ENCODE measurements around the gene CMIP.

The CMIP gene

DNA sequence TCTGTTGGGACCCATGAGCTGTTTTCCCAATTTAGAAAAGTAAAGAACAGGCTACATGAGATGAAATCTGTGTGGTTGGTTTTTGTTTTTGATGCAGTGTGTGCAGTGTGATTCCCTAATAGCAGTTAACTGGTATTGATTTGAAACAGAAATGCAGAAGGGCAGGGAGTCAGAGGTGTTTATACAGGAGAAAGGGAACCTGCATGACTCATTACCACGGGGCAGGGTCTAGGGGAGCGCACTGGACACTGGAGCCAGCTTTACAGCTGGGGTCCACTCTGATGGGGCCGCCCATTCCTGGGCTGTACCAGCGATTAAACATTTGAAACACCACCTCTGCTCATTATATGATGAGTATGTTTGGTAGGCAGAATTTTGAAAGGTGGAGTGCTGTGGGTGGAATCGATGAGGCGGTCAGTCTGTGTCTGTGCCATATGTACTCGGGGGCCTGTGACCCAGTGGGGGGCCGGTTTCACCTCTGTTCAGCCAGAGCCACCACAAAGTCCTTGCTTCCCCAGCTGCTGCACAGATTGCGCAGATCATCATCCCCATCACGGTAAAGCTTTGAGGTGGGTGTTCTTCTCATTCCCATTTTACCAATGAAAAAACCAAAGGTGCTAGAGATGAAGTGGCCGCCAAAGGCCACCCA is 142.5 kb downstream of the CMIP start:
- DNase-seq (ENCODE audit: low spot score): no peak

DNA sequence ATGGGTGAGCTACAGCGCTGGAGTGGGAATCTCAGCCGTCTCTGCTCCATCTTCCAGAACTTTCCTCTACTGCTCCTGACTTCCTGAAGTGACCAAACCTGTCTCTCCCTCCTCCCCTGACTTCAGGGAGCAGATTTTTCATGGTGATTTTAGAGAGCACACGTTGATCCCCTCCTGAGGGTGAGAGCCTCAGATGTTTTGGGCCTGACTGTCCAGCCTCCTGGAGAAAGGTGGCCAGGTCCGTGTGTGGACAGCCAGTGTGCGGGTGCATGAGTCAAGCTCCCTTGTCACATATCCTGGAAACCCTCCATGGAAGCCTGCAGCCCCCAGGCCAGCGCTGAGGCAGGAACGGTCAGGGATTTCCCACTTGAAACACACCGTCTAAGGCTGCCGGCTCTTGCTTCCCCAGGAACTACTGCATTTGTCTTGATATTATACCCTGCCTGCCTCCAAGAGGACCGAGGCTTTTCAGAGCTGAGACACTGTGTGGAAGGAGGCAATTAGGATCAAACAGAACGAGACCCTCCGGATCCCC is 143.1 kb downstream of the CMIP start:
- DNase-seq (ENCODE audit: low spot score): no peak

DNA sequence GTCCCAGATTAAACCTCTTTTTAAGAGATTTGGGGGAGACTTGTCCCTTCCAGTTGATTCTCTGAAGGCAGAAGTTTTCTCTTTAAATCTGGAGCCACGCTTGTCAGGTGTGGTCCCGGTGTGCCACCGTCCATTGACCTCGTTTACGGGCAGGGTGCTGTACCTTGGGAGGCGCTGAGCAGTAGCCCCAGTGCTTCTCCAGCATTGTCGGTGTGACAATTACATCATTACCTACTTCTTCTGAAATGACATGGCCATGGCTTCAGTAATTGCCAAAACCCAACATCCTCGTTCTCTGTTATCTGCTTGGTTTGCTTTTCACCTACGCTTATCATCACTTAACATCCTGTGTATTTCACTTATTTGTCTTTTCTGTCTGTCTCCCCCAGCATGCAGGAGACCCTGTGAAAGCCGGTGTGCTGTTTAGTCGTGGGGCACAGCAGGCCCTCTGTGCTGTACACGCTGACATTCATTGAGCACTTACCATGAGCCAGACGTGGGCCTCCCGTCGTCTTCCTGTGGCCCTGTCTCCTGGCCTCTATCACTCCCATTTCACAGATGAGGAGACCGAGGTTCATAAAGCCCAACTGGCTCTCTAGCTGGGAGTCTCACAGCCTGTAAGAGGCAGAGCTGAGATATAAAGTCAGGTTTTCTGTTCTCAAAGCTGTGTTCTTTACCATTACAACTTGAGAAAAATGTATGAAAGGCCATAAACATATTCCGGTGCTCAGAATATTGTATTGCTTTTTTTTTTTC is 143.9 kb downstream of the CMIP start:
- DNase-seq (ENCODE audit: low spot score): no peak

GRCh38 chr16:81589975-81590650 is 145.5 kb downstream of the CMIP start:
- no peak for DNase-seq (ENCODE audit: low spot score)

DNA sequence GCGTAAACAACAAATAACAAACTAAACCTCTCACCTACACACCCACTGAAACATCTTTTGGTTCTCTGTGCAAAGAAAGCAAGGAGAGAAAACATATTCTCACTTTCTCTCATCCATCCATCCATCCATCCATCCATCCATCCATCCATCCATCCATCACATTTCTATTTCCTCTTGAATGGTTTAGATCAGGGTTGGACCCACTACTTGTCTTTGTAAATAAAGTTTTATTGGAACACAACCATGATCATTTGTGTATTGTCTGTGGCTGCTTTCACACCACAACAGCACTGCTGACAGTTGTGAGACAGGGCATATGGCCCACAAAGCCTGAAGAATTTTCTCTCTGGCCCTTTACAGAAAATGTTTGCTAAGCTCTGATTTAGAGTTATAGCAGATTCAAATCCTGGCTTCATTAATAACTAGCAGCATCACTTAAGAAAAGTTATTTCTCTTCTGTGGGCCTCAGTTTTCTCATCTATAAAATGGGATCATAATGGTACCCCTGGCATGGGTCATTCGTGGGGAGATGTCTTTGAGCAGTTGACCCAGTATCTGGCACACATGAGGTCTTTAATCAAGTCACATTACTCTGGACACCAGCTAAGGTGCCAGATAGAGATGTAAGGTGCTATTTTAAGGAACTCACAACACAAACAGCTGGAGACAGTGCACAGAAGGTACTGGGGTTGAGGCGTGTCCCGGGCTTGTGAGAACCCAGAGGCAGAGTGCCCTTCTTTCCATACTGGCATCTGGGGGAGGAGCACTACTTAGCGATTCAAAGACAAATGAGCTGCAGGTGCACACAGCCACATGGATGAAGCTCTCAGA is 146.3 kb downstream of the CMIP start:
- DNase-seq (ENCODE audit: low spot score): no peak

GRCh38 chr16:81591545-81591870 is 146.9 kb downstream of the CMIP start:
- DNase-seq (ENCODE audit: low spot score): no peak

GRCh38 chr16:81592353-81592866 is 147.8 kb downstream of the CMIP start:
- DNase-seq (ENCODE audit: low spot score): peak; percentile 28

GRCh38 chr16:81593481-81593880 is 148.9 kb downstream of the CMIP start:
- DNase-seq (ENCODE audit: low spot score): no peak

GRCh38 chr16:81595629-81596292 is 151.2 kb downstream of the CMIP start:
- no peak for DNase-seq (ENCODE audit: low spot score)

DNA sequence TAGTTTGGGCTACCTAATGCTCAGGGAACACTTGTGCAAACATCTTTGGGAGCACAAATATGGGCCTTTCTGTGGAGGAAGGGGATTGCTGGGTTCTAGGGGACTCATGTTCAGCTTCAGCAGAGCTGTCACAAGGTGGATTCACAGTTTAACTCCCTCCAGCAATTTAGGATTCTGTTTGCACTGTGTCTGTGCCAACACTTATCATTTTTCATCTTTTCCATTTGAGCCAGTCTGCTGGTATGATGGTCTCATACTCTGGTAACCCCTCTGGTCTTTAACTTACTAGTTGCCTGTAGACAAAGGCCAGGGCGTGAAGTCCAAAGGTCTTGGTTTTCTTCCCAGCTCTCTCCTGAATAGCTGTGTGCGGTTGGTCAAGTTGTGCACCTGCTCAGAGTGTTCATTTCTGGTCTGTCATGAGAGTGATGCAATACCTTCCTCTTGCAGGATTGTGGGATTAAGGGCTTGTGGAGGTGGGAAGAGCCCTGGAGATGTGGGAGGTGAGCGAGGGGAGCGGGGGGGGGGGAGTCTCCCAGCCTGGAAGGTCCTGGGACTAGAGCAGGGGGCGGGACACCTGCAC is 152.6 kb downstream of the CMIP start:
- DNase-seq (ENCODE audit: low spot score): no peak

DNA sequence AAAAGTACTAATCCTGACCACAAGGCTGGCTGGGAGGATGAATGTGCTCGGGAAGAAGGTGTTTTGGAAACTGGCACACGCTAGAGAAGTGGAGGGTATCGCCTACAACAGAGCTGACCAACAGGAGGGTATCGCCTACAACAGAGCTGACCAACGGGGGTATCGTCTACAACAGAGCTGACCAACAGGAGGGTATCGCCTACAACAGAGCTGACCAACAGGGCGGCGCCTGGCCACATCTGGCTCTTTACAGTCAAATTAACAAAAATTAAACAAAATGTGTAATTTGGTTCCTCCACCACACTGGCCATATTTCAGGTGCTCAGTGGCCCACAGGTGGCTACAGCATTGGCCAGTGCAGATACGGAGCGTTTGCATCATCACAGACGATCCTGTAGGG is 153.5 kb downstream of the CMIP start:
- DNase-seq (ENCODE audit: low spot score): no peak

DNA sequence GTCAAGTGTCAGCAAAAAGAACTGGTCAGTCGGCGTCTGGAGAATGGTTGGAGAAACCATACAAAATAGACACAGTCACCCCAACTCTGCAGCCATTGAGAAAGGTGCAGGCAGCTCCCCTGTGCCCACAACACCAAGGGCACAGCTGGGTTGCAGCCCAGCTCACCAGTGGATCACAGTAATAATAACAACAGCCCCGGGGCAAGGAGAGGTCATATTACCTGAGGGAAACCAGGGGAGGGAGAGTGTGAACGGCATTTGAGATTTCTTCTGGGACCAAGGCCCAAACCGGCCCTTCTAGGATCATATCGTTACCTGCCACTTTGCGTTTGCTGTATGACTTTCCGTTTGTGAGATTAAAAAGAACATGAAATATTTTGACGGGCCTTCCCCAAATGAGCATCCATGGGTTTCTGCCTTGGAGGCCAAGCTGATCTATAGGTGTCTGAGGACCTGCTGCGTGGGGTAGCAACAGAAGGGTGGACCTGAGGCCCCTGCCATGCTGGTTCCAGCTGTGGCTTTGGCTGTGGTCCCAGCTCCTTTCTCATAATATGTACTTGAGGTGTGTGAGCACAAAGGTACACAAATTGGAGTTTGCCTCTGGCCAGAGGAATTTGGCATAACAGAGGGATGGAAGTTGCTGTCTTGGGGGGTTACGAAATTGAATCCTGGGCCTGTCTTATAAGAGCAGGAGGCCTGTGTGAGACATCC is 154.6 kb downstream of the CMIP start:
- DNase-seq (ENCODE audit: low spot score): no peak

DNA sequence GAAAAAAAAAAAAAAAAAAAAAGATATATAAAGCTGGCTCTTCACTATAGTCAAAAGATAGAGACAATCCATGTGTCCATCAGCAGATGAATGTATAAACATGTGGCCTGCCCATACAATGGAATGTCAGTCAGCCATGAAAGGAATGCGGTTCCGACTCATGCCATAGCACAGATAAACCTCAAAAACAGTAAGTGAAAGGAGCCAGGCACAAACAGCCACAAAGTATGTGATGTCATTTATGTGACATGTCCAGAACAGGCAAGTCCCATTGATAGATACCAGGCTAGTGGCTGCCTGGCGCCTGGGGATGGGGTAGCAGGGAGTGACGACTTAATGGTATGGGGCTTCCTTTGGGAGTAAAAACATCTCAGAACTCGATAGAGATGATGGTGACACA is 155.7 kb downstream of the CMIP start:
- peak; percentile 34 for DNase-seq (ENCODE audit: low spot score)

DNA sequence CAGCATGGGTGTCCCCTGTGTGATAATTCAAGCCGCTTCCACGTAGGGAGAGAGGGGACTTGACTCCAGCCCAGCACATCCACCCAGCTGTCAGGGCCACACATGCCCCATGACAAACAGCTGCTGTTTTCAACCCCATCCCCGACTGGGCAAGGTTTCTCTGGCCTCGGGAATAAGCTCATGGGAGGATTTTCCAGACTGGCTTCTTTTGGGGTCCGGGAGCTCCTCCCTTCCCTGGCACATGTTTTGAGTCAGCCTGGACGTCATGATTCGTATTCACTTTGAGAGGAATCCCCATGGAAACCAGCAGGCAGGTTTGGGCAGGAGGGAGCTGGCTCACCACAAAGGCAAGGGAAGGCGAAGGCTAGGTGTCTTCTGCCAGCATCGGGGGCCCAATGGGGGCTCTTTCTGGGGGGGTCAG is 156.4 kb downstream of the CMIP start:
- no peak for DNase-seq (ENCODE audit: low spot score)

DNA sequence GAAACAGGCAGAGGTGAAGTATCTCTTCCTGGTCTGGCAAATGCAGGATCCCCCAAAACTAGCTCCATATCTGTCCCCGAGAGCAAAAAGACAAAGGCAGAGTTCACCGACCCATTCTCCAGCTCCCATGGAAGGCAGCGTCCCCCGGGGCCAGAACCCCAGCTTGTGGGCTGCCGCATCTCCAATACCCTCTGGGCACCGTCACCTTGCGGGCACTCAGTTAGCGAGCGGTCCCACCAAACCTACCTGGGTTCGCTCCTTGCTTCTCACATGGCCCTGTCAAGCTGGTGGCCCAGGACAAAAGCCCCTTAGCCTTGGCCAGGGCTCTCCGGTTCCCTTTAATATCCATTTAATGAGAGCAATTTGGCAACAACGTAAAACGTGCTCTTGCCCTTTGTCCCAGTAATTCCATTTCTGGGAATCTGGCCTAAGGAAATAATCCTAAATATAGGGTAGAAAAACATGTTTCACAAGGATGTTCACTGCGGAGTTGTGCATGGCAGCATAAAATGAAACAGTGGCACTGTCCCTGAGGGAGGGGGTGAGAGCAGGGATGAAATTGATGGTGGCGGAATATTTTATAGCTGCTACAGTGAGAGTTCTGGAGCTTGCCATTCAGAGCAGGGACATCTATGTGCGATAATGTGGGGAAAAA is 157.1 kb downstream of the CMIP start:
- no peak for DNase-seq (ENCODE audit: low spot score)

GRCh38 chr16:81602256-81602776 is 157.7 kb downstream of the CMIP start:
- DNase-seq (ENCODE audit: low spot score): no peak

DNA sequence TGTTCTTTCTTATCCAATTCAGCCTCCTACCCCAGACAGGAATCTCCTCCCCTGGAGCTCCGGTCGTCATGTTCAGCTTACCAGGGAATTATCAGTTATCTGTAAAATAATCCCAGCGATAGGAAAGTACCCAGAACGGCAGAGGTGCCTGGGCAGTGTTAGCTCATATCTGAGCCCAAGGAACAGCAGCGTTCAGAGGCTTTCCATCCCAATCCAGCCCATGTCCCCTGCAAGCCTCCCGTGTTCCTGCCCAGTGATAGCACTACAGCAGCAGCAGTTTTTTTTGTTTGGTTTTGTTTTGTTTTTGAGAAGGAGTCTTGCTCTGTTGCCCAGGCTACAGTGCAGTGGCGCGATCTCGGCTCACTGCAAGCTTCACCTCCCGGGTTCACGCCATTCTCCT is 158.2 kb downstream of the CMIP start:
- no peak for DNase-seq (ENCODE audit: low spot score)

DNA sequence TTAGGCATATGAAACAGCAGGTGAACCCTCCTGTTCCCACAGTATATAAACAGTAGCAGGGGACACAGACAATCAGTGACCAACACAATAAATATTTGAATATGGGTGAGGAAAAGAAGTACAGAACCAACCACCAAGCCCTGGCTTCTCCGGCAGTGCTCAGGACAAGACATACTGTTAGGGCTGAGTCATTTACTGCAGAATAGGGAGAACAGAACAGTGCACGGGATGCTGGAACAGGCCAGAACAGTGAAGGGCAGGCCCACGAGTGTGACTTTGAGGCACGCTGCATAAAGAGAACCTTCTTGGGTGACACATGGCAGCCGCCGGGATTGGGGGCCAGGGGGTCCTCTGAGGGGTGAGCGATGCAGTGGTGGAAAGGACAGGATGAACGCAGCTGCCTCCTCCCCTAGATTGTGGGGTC is 160.4 kb downstream of the CMIP start:
- no peak for DNase-seq (ENCODE audit: low spot score)

DNA sequence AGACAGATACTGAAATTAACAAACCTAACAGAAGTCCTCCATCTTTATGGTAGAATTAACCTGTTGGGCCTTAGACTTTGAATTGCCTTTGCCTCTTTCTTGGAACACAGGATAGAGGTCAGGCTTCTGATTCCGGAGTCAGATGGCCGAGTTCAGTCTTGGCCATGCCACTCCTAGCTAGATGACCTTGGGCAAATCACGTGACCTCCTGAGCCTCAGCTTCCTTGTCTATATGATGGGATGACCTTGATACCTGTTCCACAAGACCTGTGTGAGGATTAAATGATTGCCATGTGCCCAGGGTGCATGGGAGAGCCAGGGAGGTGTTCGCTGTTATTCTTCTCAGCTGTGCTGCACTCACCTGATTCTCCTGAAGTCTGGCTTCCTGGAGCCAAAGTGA is 161.4 kb downstream of the CMIP start:
- no peak for DNase-seq (ENCODE audit: low spot score)

- DNase-seq (ENCODE audit: low spot score): no peak
Observed at GRCh38 chr16:81607006-81607405, 162.4 kb downstream of the CMIP start.
